Cerebellar cortex (tissue), 1 donor: ENCODE results near the gene RFT1.

Experiments
- DNase-seq: peaks from one replicate; pipeline ENCODE4 v3.0.0-alpha.2; 2015; ENCODE audit warnings: low spot score

Gene RFT1, protein sequence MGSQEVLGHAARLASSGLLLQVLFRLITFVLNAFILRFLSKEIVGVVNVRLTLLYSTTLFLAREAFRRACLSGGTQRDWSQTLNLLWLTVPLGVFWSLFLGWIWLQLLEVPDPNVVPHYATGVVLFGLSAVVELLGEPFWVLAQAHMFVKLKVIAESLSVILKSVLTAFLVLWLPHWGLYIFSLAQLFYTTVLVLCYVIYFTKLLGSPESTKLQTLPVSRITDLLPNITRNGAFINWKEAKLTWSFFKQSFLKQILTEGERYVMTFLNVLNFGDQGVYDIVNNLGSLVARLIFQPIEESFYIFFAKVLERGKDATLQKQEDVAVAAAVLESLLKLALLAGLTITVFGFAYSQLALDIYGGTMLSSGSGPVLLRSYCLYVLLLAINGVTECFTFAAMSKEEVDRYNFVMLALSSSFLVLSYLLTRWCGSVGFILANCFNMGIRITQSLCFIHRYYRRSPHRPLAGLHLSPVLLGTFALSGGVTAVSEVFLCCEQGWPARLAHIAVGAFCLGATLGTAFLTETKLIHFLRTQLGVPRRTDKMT

DNA sequence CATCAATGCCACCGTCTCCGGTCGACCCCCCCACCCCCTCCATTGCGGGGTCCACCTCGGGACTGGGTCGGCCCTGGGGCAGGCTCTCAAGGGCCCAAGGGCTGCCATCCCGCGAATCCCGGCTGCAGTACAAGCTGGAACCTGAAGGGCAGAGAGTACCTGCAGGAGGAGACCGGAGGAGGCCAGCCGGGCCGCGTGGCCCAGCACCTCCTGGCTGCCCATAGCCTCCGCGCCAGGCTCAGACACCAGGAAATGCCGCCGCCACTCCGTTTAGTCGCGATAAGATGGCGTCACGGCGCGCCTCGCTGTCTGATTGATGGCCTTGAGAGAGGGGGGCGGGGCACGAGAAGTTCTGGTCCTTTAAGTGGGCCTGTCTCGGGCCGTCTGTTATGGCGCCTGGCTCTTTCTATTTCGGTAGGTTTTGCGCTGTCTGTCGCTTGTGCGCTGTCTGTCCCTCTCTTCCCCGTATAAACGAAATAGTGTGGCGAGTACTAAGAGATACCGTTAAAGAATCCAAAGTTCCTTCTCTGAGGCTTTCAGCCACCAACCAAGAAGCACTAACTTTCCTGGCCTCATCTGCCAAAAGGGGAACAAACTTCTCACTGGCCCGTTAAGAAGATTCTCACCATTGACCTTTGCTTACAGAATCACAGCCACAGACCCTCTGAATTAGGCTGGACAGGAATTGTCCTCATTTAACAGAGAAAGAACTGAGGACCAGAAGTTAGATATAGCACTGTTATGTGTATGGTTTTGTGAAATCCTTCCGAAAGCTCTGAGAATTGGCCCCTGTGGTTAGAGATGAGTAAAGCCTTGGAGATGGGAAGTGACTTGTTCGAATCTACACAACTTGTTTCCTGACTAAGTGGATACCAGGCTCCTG lies at the start of gene RFT1:
Gene RFT1, minus strand, starts transcription at position 257 of the 883 bp plus-strand sequence. Its CDS starts 35 bp downstream, at position 222.
- peak; percentile 96 for DNase-seq

DNA sequence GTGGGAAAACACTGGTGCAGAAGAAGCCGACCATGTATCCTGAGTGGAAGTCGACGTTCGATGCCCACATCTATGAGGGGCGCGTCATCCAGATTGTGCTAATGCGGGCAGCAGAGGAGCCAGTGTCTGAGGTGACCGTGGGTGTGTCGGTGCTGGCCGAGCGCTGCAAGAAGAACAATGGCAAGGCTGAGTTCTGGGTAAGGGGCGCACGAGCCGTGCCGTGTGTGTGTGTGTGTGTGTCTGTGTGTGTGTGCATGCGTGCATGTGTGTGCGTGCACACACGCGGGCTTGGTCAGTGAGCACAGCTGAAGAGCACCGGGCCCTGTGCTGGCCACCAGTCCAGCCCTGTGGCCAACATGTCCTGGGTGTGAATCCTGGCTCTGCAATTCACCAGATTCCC lies 49.3 kb upstream of the RFT1 start:
- DNase-seq = no peak

DNA sequence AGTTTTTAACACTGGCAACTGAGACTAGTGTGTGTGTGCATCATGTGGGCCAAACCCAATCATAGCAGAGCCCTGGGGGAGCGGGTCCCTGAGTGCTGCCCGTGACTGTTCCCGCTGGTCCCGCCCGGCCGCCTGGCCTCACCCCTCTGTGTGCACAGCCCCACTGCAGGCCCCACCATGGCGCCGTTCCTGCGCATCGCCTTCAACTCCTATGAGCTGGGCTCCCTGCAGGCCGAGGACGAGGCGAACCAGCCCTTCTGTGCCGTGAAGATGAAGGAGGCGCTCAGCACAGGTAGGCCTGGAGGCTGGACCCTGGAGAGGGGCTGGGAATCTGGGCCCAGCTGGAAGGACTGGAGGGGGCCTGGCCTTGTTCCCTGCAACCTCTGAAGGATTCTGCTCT lies 48.0 kb upstream of the RFT1 start:
- no peak for DNase-seq

DNA sequence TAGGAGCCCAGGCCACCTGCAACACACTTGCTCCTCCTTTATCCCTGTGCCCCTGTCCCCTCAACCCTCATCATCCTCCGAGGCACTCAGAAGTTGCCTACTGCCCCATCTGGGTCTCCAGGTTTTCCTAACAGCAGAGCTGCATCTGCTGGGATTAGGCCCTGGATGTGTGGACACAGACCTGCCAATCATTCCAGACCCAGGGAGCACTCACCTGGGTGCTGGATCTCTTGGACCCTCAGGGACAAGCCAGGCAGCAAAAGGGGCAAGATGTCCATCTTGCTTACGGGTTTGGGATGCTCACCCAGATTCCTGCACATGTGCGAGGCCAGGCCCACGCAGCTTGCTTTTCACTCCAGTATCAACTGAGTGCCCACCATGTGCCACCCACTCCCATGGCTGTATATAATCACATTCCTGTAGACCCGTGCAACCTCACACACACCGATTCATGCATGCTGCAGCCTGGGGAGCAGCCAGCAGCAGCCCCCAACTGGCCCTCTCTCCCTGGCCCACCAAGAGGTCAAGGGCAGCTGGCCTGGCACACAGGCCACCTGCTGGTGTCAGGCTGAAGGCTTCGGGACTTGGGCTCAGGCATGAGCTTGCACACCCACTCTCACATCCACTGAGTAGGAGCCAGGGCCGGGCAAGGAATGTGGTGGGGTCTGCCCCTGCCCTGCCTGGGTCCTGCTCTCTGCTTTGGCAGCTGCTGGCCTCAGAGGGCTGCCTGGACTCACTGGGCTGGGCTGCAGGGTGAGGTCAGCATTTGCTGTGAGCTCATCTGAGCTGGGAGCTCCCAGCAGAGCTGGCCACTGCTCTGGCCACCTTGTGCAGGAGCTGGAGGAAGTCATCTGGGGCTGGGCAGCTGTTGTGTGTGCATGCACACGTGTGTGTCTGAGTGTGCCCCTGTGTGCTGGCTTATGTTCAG lies 45.6 kb upstream of the RFT1 start:
- DNase-seq = no peak

DNA sequence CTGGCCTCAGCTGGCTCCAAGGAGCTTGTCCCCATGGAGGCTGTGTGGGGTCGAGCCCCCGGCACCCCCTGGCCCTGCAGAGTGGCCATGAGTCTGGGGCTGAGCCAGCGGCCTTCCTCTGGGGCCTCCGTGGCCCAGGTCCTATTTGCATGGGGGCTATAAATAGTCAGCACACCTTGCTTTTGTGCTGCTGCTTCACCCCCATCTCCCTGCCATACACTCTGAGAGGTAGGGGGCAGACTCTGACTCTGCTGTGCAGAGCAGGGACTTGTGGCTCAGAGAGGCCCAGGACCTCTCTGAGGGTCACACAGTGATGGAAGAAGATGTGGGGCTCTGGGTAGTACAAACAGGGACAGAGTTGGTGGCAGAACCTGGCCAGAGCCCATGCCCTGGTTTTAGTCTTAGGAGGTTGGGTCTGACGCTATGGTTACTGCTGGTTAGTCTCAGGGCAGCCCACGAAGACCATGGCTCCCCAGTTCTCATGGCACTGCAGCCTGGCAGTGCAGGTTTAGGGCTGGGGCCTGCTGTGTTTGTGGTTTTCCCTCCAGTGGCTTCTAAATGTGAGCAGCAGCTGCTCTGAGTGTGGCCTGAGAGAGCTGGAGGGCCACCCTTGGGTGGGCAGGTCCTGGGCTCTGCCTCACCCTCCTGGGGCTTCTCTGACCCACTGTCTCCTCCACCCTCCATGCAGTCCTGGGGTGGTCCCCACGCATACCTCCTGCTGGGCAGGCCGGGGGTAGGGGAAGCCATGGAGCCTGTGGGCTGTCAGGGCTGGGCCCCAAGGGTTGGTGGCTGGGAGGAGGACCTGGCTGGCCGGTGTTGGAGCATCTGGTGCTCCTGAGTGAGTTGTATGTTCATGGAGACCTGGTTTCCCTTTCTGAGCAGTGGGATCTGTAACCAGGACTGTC lies 44.4 kb upstream of the RFT1 start:
- no peak for DNase-seq

DNA sequence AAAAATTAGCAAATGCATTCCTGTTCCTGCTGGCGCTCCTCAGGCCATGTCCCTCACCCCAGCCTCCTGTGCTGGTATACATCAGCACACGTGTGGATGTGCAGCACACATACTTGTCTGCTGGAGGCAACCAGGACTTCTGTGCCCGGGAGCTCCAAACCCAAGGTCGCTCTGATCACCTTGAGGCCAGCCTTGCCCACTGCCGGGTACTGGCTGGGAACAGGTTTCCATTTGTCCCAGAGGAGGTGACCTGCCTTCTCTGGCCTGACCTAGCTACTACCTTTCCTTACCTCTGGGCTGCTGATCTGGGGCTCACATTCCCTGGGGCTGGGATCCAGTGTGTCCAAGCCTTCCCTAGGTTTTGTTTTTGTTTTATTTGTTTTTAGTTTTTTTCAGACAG lies 42.9 kb upstream of the RFT1 start:
- no peak for DNase-seq

DNA sequence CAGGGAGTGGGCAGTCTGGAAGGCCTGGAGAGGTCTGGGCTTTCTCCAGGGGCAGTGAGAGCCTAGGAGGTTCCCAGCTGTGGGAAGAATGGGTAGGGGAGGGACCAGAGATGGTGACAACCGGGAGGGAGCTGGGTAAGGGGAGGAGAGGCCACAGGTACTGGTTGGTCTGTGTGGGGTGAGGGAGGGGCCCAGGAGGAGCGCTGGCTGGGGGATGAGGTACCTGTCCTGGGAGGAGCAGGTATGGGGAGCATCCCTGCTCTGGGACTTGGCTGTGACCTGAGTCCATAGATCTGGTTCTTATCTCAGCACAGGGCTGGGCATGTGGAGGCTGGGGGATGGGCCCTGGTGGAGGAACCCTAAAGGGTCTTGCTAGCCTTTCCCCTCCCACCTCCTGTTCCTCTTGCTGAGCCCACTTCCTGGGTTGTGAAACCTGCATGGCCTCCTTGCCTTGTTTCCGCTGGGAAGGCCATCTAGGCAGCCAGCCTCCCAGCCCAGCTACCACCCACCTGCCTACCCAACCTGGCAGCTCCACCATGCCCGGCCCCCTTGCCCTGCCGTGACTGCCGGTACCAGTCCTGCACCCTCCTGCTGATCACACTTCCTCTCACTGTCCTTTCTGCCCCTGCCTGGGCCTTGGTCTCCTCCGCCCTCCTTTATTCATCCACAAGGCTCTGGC lies 41.7 kb upstream of the RFT1 start:
- DNase-seq = no peak

DNA sequence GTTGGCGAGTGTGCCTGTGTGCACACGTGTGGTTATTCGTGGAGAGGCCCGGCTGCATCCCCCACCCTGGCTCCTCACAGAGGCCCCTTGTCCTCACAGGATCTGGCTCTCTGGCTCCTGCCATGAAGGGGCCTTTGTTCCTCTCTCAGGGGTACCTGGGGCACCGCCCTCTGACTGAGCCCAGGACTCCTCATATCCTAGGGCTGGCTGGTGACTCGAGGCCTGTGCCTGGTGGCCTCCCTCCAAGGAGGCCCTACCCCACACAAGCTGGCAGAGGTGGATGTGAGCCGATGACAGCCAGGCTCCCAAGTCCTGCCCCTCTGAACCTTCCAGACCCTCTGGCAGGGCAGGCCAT lies 40.8 kb upstream of the RFT1 start:
- no peak for DNase-seq

DNA sequence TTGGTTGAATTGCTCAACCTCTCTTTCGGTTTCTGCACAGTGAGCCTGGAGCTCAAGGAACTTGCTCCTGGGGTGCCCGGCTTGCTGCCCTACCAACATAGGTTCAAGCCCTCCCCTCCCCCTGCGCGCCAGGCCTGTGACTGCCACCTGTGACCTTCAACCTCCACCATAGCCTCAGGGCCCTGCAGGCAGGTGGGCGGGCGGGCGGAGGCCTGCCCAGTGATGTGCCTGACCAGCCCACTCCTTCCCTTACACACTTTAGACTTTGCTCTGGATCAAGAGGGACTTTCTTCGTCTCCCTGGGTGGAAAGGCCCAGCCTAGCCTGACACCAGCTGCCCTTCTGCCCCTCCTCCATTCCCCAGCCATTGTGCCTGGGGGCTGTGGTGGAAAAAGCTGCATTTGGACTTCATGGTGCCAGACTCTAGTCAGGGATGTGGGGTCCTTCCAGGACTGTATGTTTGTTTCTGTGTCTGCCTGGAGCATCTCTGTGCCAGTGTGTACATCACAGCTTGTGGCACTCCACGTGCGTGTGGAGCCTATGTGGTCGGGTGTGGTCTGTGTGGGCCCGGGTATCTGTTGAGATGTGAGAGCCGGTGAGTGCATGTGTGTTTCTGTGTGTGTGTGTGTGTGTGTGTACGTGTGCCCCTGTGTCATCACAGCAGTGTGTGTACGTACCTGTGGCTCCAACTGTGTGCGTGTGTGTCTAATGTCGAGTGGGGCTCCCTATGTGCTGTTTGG lies 40.3 kb upstream of the RFT1 start:
- no peak for DNase-seq

DNA sequence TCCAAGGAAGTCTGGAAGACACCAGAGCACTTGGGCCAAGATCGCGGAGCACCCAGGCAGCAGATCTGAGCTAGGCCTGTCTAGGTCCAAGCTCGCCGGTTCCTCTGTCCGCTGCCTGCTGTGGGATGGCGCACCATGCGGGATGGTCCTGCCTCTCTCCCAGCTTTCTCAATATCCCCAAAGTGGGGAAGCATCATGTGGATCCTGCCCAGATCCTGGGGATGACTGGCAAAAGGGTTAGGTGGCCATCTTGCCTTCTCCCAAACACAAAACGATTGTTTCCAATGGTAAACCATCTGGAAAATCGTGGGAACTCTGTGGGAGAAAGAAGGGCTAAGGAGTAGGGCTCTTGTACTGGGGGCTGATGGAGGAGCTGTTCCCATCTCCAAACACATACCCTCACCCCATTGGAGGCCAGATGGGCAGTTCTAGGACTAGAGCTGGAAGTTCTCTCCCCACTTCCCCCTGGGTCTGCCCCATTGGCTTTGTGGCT lies 39.6 kb upstream of the RFT1 start:
- DNase-seq = no peak

DNA sequence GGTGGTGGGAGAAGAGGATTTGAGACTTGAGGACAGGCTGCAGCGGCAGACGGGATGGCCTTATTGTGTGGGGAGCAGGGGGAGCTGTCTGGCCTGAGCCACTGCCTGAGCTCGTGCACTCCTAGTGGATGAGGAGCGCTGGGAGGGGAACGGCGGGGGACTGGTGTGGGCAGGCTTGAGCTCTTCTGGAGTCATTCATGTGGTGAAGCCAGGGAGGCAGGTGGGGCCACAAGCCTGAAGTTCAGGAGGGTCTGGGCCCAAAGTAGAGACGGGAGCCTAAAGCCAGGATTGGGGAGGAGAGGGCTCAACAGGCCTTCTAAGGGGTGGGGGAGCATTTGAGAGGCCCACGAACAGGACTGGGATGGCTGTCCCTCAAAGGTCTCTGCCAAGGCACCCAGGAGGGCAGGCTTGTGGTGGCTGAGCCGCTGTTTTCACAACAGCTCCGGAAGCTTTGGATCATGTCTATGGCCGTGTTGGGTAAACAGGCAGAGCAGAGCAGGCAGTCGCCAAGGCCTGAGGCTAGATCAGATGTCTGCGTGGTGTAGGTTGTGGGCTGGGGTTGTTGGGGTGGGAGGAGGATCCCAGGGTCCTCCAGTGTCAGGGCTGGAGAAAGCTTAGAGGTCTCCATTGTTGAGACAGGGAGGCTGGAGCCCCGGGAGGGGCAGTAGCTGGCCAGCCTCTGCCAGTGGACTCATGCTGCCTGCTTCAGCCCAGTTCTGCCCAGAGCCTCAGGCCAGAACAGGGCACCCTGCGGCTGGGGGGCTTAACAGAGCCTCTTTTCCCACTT lies 39.0 kb upstream of the RFT1 start:
- DNase-seq = no peak

DNA sequence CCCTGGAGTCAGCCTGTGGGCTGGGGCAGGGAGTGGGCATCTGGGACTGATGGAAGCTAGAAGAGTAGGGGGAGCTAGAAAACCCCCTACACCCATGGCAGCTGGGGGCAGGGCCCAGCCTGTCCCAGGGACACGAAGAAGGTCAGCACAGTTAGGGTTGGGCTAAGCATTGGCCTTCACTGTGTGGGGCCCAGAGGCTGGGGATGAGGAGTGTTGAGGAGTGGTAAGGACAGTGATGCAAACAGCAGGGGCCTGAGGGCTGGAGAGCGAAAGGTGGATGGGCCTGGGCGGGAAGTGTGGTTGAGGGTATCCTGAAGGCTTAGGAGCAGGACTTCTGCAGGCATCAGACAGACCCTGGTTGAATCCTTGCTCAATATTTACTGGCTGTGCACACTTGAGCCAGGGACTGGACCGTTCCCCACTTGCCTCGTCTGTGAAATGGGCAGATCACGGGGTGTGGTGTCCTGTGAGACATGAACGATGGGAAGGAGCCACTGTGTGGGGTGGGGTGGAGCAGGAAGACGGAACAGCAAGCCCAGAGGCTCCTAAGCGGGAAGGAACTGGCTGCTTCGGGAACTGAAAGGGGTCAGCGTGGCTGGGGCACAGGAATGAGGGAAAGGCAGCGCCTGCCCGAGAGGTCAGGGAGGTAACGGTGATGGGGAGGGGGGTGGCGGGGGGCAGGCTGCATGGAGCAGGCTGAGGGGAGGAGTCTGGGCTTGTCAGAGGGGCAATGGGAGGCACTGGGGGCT lies 38.1 kb upstream of the RFT1 start:
- no peak for DNase-seq

DNA sequence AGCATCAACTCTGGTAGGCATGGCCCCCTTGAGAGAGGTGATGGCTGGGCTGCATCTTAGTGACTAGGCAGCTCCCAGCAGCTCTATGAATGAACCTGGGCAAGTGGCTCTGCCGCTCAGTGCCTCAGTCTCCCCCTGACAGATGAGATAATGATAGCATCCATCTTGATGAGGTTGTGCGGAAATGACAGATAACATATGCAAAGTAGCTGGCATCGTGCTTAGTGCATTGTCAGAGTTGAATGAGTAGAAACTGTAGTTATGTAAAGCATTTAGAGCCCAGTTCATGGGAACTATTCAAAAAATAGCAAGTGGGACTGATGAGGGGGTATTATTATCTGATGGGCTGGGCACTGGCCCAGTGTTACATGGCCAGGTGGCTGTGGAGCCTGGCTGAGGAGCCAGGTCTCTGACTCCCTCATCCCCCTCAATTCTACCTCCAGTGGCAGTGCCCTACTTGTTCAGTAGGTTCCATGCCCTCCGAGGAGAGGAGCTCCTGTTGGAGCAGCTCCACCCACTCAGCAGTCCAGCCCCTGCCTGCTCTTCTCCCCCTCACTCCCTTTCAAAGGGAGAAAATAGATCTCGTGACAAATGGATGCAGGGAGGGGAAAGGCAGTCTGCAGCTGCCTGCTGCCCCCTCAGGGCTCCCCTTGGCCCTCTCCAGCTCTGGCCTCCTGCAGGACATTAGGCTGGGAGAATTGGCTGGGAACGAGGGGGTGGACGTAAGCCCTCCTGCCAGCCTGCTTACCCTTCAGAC lies 37.4 kb upstream of the RFT1 start:
- no peak for DNase-seq

DNA sequence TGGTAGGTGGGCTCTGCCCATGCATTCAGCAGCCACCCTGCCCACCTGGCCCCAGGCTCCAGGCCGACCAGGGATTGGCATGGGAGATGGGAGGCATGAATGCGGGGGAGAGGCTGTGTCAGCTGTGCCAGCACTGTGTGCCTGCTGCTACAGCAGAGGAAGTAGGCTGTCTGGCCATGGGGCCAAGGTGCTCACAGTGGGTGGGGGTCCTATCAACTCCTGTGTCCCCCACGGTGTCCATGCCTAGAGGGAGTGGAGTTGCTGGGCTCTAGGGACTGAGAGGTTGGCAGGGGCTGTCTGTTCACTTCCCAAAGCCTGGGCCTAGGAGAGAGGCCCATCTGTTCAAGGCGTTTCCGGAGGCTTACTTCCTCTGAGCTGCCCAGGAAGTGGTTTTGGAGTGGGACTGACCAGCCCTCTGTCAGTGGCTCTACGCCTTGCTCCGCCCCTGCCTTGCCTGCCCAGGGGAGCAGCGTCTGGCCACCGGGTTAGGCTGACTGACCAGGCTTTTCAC lies 36.6 kb upstream of the RFT1 start:
- peak; percentile 28 for DNase-seq

DNA sequence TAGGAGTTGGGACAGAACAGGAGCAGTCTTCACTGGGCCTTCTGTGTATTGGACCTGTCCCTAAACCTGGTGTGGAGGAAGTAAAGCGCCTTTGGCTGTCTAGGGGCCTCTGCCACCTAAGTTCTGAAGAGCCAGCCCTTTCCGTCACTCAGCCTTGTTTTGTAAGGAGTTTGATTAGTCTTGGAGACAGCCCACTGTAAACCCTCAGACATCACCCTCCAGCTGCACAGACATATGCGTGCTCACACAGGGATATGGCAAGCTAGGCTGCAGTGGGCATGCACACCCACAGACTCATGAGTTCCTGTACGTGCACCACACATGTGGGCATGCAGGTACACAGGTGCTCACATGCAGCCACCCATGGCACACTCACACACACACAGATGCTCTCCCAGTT lies 36.0 kb upstream of the RFT1 start:
- no peak for DNase-seq

DNA sequence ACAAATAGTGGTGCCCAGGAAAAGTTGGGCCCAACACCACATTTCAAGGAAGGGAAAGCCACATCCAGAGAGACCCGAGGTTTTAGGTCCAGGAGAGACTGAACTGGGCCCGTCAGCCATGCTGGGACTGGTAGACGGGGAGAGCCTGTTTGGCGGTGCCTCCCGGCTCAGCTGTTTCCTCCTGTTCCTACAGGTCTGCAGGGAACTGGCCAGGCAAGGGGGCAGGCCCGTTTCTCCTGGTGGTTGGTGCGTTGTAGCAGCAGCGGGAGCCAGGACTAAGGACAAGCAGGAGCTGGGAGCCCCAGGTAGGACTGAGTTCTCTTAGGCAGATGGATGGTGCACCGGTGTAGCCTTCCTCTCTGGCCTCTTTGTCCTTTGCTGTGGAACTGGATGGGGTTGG lies 34.7 kb upstream of the RFT1 start:
- DNase-seq = no peak
